ENCODE measurements around the gene ZNF91.

DNA sequence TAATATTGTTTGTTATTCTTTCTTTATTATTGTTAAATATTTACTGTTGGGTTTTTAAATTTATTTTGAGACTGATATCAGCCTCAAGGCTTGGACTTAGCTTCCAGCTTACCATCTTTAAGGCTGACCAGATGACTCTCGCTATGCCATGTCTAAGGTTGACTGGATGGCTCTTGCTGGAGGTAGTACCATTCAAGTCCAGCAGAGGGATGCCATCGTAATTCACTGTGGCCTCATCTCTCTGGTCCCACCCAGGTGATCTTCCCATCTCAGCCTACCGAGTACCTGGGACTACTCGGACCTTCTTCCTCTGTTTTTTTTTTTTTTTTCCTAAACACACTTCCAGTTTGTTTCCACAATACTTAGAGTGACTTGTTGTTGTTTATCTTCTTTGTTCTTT, 41.7 kb upstream of the ZNF91 start:
- TF ChIP-seq, protein P1, sequence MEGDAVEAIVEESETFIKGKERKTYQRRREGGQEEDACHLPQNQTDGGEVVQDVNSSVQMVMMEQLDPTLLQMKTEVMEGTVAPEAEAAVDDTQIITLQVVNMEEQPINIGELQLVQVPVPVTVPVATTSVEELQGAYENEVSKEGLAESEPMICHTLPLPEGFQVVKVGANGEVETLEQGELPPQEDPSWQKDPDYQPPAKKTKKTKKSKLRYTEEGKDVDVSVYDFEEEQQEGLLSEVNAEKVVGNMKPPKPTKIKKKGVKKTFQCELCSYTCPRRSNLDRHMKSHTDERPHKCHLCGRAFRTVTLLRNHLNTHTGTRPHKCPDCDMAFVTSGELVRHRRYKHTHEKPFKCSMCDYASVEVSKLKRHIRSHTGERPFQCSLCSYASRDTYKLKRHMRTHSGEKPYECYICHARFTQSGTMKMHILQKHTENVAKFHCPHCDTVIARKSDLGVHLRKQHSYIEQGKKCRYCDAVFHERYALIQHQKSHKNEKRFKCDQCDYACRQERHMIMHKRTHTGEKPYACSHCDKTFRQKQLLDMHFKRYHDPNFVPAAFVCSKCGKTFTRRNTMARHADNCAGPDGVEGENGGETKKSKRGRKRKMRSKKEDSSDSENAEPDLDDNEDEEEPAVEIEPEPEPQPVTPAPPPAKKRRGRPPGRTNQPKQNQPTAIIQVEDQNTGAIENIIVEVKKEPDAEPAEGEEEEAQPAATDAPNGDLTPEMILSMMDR (IDR thresholded peaks at IDR 0.05; ENCODE audit: poor library complexity, severe bottlenecking), result no peak
- TF ChIP-seq RAD21 (conservative IDR thresholded peaks at IDR 0.05) (no peak), EZH2 (IDR thresholded peaks at IDR 0.05; ENCODE audit: borderline replicate concordance, insufficient read depth, low read length, poor library complexity, severe bottlenecking) (no peak)
